Measurements from ENCODE around the gene LDLR. TPM values are rescaled to one million over a fixed set of nuclear protein-coding genes. Genes with fewer than 3 reads are reported as not detected.

Gene LDLR
- total RNA-seq, 1 donor from 2014 or later: 153 TPM

DNA sequence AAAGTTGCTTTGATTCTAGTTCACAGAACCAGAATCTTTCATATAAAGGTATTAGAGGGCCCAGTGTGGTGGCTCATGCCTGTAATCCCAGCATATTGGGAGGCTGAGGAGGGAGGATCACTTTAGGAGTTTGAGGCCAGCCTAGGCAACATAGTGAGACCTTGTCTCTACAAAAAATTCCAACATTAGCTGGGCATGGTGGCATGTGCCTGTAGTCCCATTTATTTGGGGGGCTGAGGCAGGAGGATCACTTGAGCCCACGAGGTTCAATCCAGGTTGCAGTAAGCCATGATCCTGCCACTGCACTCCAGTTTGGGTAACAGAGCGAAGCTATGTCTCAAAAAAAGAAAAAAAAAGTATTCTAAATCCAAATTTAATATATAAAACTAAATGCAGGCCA lies 9.1 kb downstream of the LDLR start:
- Mint-ChIP-seq H3K9me3 (ENCODE audit: unreplicated experiment) (no peaks in the 10 kb centered on the region), H3K4me3 (ENCODE audit: unreplicated experiment) (no peak overlapping the region), H3K27ac (ENCODE audit: unreplicated experiment) (no peak overlapping the region), H3K27me3 (ENCODE audit: low read depth, unreplicated experiment) (no peaks in the 10 kb centered on the region), H3K4me1 (ENCODE audit: low read depth, unreplicated experiment) (peaks cover 17% of the 10 kb centered on the region), H3K36me3 (ENCODE audit: low read depth, unreplicated experiment) (peaks cover 19% of the 10 kb centered on the region)
- H4K20me1 ChIP-seq (ENCODE audit: insufficient read depth, low read length): peaks cover 81% of the 10 kb centered on the region
- no peak overlapping the region for H3K4me3 ChIP-seq (ENCODE audit: insufficient read depth, low read depth, low read length)
- FAIRE-seq: no peak
- TF ChIP-seq CTCF (IDR thresholded peaks at IDR 0.05; ENCODE audit: insufficient read depth, low read depth, low read length) (no peak), EZH2 (IDR thresholded peaks at IDR 0.05; ENCODE audit: insufficient read depth, low read length) (no peak)
- H3K27me3 ChIP-seq (ENCODE audit: insufficient read depth, low read length): no peaks in the 10 kb centered on the region
- H3K36me3 ChIP-seq (ENCODE audit: insufficient read depth, low read length): peaks cover 34% of the 10 kb centered on the region
- no peak overlapping the region for H3K4me2 ChIP-seq (ENCODE audit: low read length)
- H3K4me1 ChIP-seq (ENCODE audit: insufficient read depth, low read length): peaks cover 29% of the 10 kb centered on the region
- H3K9me3 ChIP-seq (ENCODE audit: insufficient read depth, low read depth, low read length): no peaks in the 10 kb centered on the region
- no peak overlapping the region for H3K9ac ChIP-seq (ENCODE audit: low read length)
- DNase-seq (ENCODE audit: low read depth): no peak
- H2AFZ ChIP-seq (ENCODE audit: low read depth, low read length): no peak overlapping the region
- no peak overlapping the region for H3K27ac ChIP-seq (ENCODE audit: low read depth, low read length)
- H3K79me2 ChIP-seq (ENCODE audit: insufficient read depth, low read length): peaks cover 80% of the 10 kb centered on the region

DNA sequence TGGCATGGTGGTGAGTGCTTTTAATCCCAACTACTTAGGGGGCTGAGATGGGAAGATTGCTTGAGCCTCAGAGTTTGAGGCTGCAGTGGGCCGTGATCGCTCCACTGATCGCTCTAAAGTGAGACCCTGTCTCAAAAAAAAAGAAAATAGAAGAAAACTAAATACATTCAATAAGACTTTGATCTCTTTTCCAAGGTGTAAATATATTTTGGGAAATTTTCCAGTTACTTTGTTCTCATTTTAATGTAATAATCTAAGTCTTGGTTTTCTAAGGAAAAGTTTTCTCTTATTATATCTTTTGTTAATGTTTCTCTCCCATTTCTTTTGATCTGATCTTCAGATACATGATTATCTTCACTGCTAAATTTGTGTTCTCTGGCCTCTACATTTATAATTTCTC lies 9.6 kb downstream of the LDLR start:
- FAIRE-seq (no peak), DNase-seq (ENCODE audit: low read depth) (no peak)
- Histone ChIP-seq H3K27me3 (ENCODE audit: insufficient read depth, low read length) (no peaks in the 10 kb centered on the region), H3K36me3 (ENCODE audit: insufficient read depth, low read length) (peaks cover 32% of the 10 kb centered on the region), H3K4me3 (ENCODE audit: insufficient read depth, low read depth, low read length) (no peak overlapping the region), H3K27ac (ENCODE audit: low read depth, low read length) (no peak overlapping the region), H4K20me1 (ENCODE audit: insufficient read depth, low read length) (peaks cover 80% of the 10 kb centered on the region), H3K9ac (ENCODE audit: low read length) (no peak overlapping the region), H3K79me2 (ENCODE audit: insufficient read depth, low read length) (peaks cover 74% of the 10 kb centered on the region), H3K4me1 (ENCODE audit: insufficient read depth, low read length) (peaks cover 24% of the 10 kb centered on the region), H3K4me2 (ENCODE audit: low read length) (no peak overlapping the region), H3K9me3 (ENCODE audit: insufficient read depth, low read depth, low read length) (no peaks in the 10 kb centered on the region), H2AFZ (ENCODE audit: low read depth, low read length) (no peak overlapping the region)
- Mint-ChIP-seq H3K27me3 (ENCODE audit: low read depth, unreplicated experiment) (no peaks in the 10 kb centered on the region), H3K4me1 (ENCODE audit: low read depth, unreplicated experiment) (peaks cover 17% of the 10 kb centered on the region), H3K27ac (ENCODE audit: unreplicated experiment) (peak overlapping the region; percentile 41), H3K9me3 (ENCODE audit: unreplicated experiment) (no peaks in the 10 kb centered on the region), H3K36me3 (ENCODE audit: low read depth, unreplicated experiment) (peaks cover 19% of the 10 kb centered on the region), H3K4me3 (ENCODE audit: unreplicated experiment) (no peak overlapping the region)
- TF ChIP-seq EZH2 (IDR thresholded peaks at IDR 0.05; ENCODE audit: insufficient read depth, low read length): no peak
- no peak for TF ChIP-seq CTCF (IDR thresholded peaks at IDR 0.05; ENCODE audit: insufficient read depth, low read depth, low read length)

DNA sequence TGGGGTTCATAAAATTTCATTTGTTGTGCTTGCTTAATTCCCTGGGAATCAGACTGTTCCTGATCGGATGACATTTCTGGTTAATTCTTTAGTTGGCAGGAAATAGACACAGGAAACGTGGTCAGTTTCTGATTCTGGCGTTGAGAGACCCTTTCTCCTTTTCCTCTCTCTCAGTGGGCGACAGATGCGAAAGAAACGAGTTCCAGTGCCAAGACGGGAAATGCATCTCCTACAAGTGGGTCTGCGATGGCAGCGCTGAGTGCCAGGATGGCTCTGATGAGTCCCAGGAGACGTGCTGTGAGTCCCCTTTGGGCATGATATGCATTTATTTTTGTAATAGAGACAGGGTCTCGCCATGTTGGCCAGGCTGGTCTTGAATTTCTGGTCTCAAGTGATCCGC lies 10.8 kb downstream of the LDLR start:
- Histone ChIP-seq H3K79me2 (ENCODE audit: insufficient read depth, low read length) (peaks cover 69% of the 10 kb centered on the region), H3K27me3 (ENCODE audit: insufficient read depth, low read length) (no peaks in the 10 kb centered on the region), H3K9me3 (ENCODE audit: insufficient read depth, low read depth, low read length) (no peaks in the 10 kb centered on the region), H3K4me3 (ENCODE audit: insufficient read depth, low read depth, low read length) (no peak overlapping the region), H3K4me2 (ENCODE audit: low read length) (no peak overlapping the region), H3K4me1 (ENCODE audit: insufficient read depth, low read length) (peaks cover 16% of the 10 kb centered on the region), H3K9ac (ENCODE audit: low read length) (no peak overlapping the region), H4K20me1 (ENCODE audit: insufficient read depth, low read length) (peaks cover 83% of the 10 kb centered on the region), H3K36me3 (ENCODE audit: insufficient read depth, low read length) (peaks cover 37% of the 10 kb centered on the region), H3K27ac (ENCODE audit: low read depth, low read length) (no peak overlapping the region), H2AFZ (ENCODE audit: low read depth, low read length) (no peak overlapping the region)
- H3K4me1 Mint-ChIP-seq (ENCODE audit: low read depth, unreplicated experiment): peaks cover 10% of the 10 kb centered on the region
- H3K36me3 Mint-ChIP-seq (ENCODE audit: low read depth, unreplicated experiment): peaks cover 19% of the 10 kb centered on the region
- H3K9me3 Mint-ChIP-seq (ENCODE audit: unreplicated experiment): no peaks in the 10 kb centered on the region
- TF ChIP-seq EZH2 (IDR thresholded peaks at IDR 0.05; ENCODE audit: insufficient read depth, low read length) (no peak), CTCF (IDR thresholded peaks at IDR 0.05; ENCODE audit: insufficient read depth, low read depth, low read length) (no peak)
- H3K27me3 Mint-ChIP-seq (ENCODE audit: low read depth, unreplicated experiment): no peaks in the 10 kb centered on the region
- no peak for DNase-seq (ENCODE audit: low read depth)
- H3K27ac Mint-ChIP-seq (ENCODE audit: unreplicated experiment): no peak overlapping the region
- no peak for FAIRE-seq
- H3K4me3 Mint-ChIP-seq (ENCODE audit: unreplicated experiment): no peak overlapping the region

Data from astrocyte (in vitro differentiated cells and primary cell).